ENCODE data around the gene SYPL1.

SYPL1 gene

DNA sequence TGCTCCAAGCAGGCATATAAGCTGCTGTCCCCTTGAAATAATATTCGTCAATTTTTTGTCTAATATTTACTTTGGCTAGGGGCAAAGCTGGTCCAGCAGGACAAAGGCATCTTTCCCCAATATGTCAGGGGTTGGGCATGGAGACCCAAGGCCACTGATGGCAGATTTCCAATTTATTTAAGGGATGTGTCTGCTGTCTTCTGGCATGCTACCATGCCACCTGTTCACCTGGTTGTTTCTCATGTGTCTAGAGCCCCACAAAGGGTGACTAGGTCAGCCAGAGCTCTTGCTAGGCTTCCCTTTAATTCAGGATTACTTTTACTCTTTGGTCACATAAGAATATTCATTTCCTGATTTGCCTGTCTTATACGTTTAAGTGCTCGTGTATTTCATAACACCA lies 22.1 kb upstream of the SYPL1 start:
- no peak overlapping the region for H3K9ac ChIP-seq (ENCODE audit: low read length)
- H3K4me1 ChIP-seq (ENCODE audit: control insufficient read depth, insufficient read depth, low read length) = peaks cover 6% of the 10 kb centered on the region
- no peak overlapping the region for H3K4me3 ChIP-seq (ENCODE audit: low read length)
- no peaks in the 10 kb centered on the region for H3K36me3 ChIP-seq (ENCODE audit: control insufficient read depth, insufficient read depth, low read length)
- H3K27me3 ChIP-seq (ENCODE audit: control insufficient read depth, insufficient read depth, low read length) = no peaks in the 10 kb centered on the region
- H3K27ac ChIP-seq (ENCODE audit: low read depth, low read length) = no peak overlapping the region

DNA sequence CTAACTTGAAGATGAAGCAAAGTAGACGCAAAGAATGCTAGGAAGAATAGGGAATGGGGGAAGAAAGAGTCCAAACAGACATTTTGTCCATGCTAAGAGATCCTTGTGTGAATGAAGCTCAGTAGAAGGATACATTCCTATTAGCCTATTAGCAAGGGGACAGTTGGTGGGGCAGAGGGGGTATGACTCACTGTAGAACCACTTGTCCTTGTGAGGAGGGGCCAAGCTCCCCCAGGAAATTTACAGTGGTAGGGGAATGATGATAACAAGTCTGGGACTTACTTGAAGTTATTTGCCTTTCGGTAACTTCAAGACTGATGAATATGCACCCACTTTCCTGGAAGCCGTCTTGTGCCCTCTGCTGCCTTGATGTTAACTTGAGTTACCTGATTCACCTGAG lies 17.2 kb upstream of the SYPL1 start:
- H3K4me3 ChIP-seq (ENCODE audit: low read length) = no peak overlapping the region
- peaks cover 12% of the 10 kb centered on the region for H3K4me1 ChIP-seq (ENCODE audit: control insufficient read depth, insufficient read depth, low read length)
- no peak overlapping the region for H3K9ac ChIP-seq (ENCODE audit: low read length)
- H3K36me3 ChIP-seq (ENCODE audit: control insufficient read depth, insufficient read depth, low read length) = no peaks in the 10 kb centered on the region
- no peaks in the 10 kb centered on the region for H3K27me3 ChIP-seq (ENCODE audit: control insufficient read depth, insufficient read depth, low read length)
- no peak overlapping the region for H3K27ac ChIP-seq (ENCODE audit: low read depth, low read length)

DNA sequence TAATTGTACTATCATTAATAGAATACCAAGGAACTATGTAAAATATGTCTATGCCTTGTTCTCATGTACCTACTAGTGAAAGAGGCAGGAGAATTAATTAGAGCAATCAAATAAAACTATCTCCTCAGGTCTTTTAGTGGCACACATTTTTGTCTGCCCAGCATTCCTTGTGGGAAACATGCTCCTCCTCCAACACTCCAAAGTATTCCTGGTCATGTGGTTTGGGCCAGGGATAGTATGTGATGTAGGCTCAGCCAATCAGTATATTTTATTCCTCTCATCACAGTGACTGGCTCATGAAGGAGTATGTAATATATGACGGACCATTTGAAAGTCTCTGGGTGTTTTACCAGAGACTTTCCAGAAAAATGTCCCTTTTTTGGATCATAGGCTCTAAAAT lies 16.7 kb upstream of the SYPL1 start:
- Histone ChIP-seq H3K27me3 (ENCODE audit: control insufficient read depth, insufficient read depth, low read length) (no peaks in the 10 kb centered on the region), H3K27ac (ENCODE audit: low read depth, low read length) (no peak overlapping the region), H3K9ac (ENCODE audit: low read length) (no peak overlapping the region), H3K36me3 (ENCODE audit: control insufficient read depth, insufficient read depth, low read length) (no peaks in the 10 kb centered on the region), H3K4me1 (ENCODE audit: control insufficient read depth, insufficient read depth, low read length) (peaks cover 17% of the 10 kb centered on the region), H3K4me3 (ENCODE audit: low read length) (no peak overlapping the region)

DNA sequence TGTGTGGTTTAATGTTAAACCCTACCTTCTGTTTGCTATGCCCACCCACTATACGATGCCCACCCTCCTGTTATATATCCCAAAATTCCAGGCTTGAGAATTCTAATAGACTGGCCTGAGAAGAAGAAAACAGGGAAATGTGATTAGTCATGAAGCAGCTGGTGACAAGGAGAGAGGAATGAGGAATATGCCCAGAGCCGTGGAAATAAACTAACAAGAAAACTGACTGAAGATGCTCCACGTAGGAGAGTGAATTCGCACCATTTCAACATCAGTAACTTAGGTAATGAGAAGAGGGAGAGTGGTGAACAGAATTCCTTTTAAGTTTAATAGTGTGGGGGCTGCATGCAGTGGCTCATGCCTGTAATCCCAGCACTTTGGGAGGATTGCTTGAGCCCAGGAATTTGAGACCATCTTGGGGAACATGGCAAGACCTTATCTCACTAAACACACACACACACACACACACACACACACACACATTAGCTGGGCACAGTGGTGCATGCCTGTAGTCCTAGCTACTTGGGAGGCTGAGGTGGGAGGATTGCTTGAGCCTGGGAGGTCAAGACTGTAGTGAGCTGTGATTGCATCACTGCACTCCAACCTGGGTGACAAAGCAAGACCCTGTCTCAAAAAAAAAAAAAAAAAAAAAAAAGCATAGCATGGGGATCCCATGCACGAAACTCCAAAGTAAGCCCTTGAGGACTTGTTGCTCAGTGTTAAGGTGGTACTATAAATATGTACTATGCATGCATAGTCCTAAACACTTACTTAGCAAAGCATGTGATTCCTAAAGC lies 16.1 kb upstream of the SYPL1 start:
- Histone ChIP-seq H3K36me3 (ENCODE audit: control insufficient read depth, insufficient read depth, low read length) (no peaks in the 10 kb centered on the region), H3K27ac (ENCODE audit: low read depth, low read length) (no peak overlapping the region), H3K4me3 (ENCODE audit: low read length) (no peak overlapping the region), H3K9ac (ENCODE audit: low read length) (no peak overlapping the region), H3K27me3 (ENCODE audit: control insufficient read depth, insufficient read depth, low read length) (no peaks in the 10 kb centered on the region), H3K4me1 (ENCODE audit: control insufficient read depth, insufficient read depth, low read length) (peaks cover 17% of the 10 kb centered on the region)

DNA sequence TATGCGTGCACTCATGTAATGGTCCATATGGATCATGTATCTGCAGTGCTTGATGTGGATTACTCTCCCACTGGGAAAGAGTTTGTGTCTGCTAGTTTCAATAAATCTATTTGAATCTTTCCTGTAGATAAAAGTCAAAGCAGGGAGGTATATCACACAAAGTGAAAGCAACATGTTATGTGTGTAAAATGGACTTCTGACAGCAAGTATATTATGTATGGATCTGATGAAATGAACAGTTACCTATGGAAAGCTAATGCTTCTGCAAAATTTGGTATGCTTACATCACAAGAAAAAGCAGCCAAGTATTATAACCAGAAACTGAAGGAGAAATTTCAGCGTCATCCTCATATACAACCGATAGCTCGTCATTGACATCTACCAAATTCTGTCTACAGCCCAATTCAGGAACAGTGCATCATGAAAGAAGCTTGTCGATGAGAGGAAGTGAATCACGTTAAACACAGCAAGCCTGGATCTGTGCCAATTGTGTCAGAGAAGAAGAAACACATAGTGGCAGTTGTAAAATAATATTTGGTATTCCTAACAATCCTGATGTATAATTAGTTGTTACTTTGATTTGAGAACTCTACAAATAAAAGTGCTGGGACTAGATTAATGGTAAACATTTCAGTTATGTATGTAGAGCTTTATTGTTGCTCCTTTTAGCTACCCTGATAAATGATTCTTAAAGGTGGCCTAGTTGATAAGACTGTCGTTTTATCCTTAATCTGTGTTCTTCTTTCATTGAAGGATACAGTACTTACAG lies 14.2 kb upstream of the SYPL1 start:
- Histone ChIP-seq H3K4me3 (ENCODE audit: low read length) (no peak overlapping the region), H3K4me1 (ENCODE audit: control insufficient read depth, insufficient read depth, low read length) (peaks cover 23% of the 10 kb centered on the region), H3K36me3 (ENCODE audit: control insufficient read depth, insufficient read depth, low read length) (no peaks in the 10 kb centered on the region), H3K27me3 (ENCODE audit: control insufficient read depth, insufficient read depth, low read length) (no peaks in the 10 kb centered on the region), H3K9ac (ENCODE audit: low read length) (no peak overlapping the region), H3K27ac (ENCODE audit: low read depth, low read length) (no peak overlapping the region)

DNA sequence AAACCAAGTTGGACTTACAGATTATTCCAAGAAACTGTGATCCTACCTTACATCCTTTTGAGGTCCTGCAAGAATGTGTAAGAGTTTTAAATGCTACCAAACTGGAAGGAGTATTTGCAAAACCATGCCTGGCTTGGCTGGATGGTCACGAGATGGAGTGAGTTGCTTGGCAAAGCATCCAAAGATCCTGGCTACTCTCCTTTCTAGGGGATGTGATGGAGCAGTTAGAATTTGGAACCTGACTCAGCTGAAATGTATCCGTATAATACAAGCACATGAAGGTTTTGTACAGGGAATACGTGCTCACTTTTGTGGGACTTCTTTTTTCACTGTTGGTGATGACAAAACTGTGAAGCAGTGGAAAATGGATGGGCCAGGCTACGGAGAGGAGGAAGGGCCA lies 13.3 kb upstream of the SYPL1 start:
- no peaks in the 10 kb centered on the region for H3K36me3 ChIP-seq (ENCODE audit: control insufficient read depth, insufficient read depth, low read length)
- H3K4me1 ChIP-seq (ENCODE audit: control insufficient read depth, insufficient read depth, low read length) = peaks cover 25% of the 10 kb centered on the region
- no peak overlapping the region for H3K9ac ChIP-seq (ENCODE audit: low read length)
- H3K4me3 ChIP-seq (ENCODE audit: low read length) = no peak overlapping the region
- H3K27ac ChIP-seq (ENCODE audit: low read depth, low read length) = peak overlapping the region; percentile 34
- no peaks in the 10 kb centered on the region for H3K27me3 ChIP-seq (ENCODE audit: control insufficient read depth, insufficient read depth, low read length)

DNA sequence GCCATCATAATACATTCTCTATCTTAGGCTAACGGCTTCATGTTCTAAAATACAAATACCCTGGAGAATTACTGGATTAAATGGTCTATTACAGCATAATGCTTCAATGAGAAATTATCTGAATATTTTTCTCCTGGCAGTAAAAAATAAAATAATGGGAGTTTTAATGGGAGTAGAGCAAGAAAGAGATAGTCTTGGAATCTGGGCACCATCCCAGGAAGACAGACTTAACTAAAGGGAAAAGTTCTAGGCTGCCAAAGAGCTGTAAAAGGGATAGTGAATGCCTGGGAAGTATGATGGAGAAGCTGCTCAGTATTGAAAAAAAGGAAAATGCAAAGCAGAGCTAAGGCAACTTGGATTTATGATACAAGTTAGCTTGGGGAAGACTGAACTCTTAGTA lies 12.1 kb upstream of the SYPL1 start:
- peaks cover 32% of the 10 kb centered on the region for H3K4me1 ChIP-seq (ENCODE audit: control insufficient read depth, insufficient read depth, low read length)
- H3K36me3 ChIP-seq (ENCODE audit: control insufficient read depth, insufficient read depth, low read length) = no peaks in the 10 kb centered on the region
- H3K4me3 ChIP-seq (ENCODE audit: low read length) = no peak overlapping the region
- H3K27me3 ChIP-seq (ENCODE audit: control insufficient read depth, insufficient read depth, low read length) = no peaks in the 10 kb centered on the region
- no peak overlapping the region for H3K27ac ChIP-seq (ENCODE audit: low read depth, low read length)
- H3K9ac ChIP-seq (ENCODE audit: low read length) = no peak overlapping the region

DNA sequence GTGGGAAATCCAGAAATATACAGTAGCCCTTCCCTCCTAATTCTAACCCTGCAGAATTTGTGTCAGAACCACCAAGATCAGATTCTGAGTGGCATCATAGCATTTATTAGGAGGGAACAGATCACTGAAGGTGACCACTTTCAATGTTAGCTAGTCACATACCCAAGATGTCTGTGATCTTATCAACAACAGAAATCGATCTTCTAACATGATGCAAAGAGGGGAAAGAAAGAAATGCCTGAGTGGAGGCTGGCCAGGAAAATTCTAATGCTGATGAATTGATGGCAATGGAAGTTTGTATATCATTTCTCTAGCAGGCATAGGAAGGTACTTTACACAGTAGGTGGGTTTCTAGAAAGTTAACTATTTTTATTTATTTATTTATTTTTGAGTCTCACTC lies 10.6 kb upstream of the SYPL1 start:
- Histone ChIP-seq H3K27me3 (ENCODE audit: control insufficient read depth, insufficient read depth, low read length) (no peaks in the 10 kb centered on the region), H3K4me3 (ENCODE audit: low read length) (no peak overlapping the region), H3K4me1 (ENCODE audit: control insufficient read depth, insufficient read depth, low read length) (peaks cover 40% of the 10 kb centered on the region), H3K27ac (ENCODE audit: low read depth, low read length) (no peak overlapping the region), H3K36me3 (ENCODE audit: control insufficient read depth, insufficient read depth, low read length) (no peaks in the 10 kb centered on the region), H3K9ac (ENCODE audit: low read length) (no peak overlapping the region)

DNA sequence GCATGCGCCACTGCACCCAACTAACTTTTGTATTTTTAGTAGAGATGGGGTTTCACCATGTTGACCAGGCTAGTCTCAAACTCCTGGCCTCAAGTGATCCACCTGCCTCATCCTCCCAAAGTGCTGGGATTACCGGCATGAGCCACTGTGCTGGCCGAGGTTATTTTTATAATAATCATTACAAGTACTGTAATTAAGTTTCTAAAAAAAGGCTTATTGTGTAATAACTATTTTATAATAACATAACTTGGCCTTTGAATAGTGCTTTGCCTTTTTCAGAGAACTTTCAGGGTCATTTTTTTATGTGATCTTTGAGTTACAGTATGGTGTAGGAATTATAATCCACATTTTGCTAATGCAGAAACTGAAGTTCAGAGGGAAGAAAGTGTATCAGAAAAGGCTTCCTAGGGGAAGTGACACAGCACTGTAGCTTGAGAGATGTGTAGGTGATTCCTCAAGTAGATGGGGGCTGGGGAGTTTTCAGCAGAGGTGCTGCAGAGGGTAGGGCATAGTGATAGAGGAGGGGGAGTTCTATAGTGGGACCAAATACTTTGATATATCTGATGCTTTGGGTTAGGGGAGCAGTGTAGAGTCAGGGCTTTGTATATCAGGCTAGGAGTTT lies 9.2 kb upstream of the SYPL1 start:
- Histone ChIP-seq H3K27me3 (ENCODE audit: control insufficient read depth, insufficient read depth, low read length) (no peaks in the 10 kb centered on the region), H3K36me3 (ENCODE audit: control insufficient read depth, insufficient read depth, low read length) (no peaks in the 10 kb centered on the region), H3K9ac (ENCODE audit: low read length) (no peak overlapping the region), H3K4me3 (ENCODE audit: low read length) (no peak overlapping the region), H3K27ac (ENCODE audit: low read depth, low read length) (no peak overlapping the region), H3K4me1 (ENCODE audit: control insufficient read depth, insufficient read depth, low read length) (peaks cover 39% of the 10 kb centered on the region)

DNA sequence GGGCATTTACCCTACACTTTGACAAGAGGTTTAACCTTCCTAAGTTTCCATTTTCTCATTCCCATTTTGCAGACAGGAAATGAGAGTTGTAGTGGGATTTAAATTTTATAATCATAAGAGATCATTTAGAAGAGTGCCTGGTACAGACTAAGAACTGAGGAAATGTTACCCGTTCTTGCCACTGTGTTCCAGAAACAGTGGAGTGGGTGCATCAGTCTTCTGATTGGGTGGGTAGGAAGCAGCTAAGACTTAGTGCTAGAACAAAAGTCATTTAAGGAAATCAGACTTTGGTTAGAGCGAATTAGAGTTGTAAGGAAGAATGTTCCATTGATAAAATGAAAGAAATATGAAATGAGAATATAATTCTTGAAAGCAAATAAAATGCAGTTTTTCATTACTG lies 8.4 kb upstream of the SYPL1 start:
- H3K36me3 ChIP-seq (ENCODE audit: control insufficient read depth, insufficient read depth, low read length) = no peaks in the 10 kb centered on the region
- no peak overlapping the region for H3K27ac ChIP-seq (ENCODE audit: low read depth, low read length)
- no peak overlapping the region for H3K4me3 ChIP-seq (ENCODE audit: low read length)
- H3K9ac ChIP-seq (ENCODE audit: low read length) = no peak overlapping the region
- peaks cover 38% of the 10 kb centered on the region for H3K4me1 ChIP-seq (ENCODE audit: control insufficient read depth, insufficient read depth, low read length)
- H3K27me3 ChIP-seq (ENCODE audit: control insufficient read depth, insufficient read depth, low read length) = no peaks in the 10 kb centered on the region

DNA sequence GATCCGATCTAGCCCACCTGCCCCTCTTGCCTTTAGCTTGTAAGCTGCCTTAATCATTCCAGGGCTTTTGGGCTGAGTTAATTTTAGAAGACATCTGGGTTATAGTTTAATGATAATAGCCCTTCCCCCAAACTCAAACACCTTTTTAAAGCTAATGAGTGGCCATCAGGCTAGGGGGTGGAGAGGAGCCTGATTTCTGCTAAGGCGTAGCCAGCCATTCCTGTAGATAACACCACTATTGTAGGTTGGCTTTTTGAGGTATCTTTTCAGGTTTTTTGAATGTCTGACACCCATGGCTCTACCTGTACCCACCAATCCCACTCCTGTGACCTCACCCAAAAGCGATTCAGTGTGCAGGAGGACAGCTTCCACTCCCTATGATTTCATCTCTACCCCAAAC lies 7.6 kb upstream of the SYPL1 start:
- peaks cover 33% of the 10 kb centered on the region for H3K4me1 ChIP-seq (ENCODE audit: control insufficient read depth, insufficient read depth, low read length)
- no peaks in the 10 kb centered on the region for H3K36me3 ChIP-seq (ENCODE audit: control insufficient read depth, insufficient read depth, low read length)
- no peaks in the 10 kb centered on the region for H3K27me3 ChIP-seq (ENCODE audit: control insufficient read depth, insufficient read depth, low read length)
- no peak overlapping the region for H3K4me3 ChIP-seq (ENCODE audit: low read length)
- no peak overlapping the region for H3K9ac ChIP-seq (ENCODE audit: low read length)
- H3K27ac ChIP-seq (ENCODE audit: low read depth, low read length) = no peak overlapping the region

DNA sequence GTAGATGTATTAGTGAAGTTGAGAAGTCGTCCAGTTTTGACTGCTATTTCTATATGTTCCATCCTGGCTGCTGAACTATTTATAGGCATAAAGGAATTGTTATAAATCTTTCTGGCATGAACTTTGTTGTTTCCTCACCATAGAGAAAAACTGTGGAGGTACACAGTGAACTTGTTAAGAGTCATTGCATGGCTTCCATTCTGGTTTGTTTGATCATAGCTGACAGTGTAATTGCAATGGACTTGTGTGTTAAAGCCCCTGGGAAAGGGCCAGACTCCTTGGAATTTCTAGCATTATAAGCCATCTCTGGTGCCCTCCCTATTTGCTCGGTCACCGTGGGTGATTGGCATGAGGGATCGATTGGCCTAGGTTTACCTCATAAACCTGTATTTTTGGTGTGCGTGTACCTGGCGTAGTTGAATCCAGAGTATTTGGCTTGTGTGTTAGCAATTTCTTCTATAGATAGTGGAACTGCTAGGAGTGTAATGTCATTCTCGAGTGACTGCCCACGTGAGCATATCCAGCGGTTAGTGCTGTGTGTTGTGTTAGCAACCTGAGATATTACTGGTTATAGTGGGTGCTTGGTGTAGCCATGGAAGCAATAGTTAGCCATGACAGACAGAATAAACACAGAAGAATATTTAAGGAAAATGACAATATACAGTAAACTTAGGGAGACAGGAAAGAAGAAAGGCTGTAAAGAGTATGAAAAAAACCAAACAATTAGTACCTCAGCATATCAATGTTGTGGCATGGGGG lies 5.9 kb upstream of the SYPL1 start:
- Histone ChIP-seq H3K27me3 (ENCODE audit: control insufficient read depth, insufficient read depth, low read length) (no peaks in the 10 kb centered on the region), H3K9ac (ENCODE audit: low read length) (no peak overlapping the region), H3K4me3 (ENCODE audit: low read length) (no peak overlapping the region), H3K4me1 (ENCODE audit: control insufficient read depth, insufficient read depth, low read length) (peaks cover 25% of the 10 kb centered on the region), H3K36me3 (ENCODE audit: control insufficient read depth, insufficient read depth, low read length) (no peaks in the 10 kb centered on the region), H3K27ac (ENCODE audit: low read depth, low read length) (peak overlapping the region; percentile 70)

Measured in rectal smooth muscle tissue (tissue), 1 donor.